Lung (tissue), 12 donors: ENCODE results near the gene NEAT1. TPM values are rescaled to one million over a fixed set of nuclear protein-coding genes. Genes with fewer than 3 reads are reported as not detected.
"Not testable (repeated sequence)": the region's sequence is repeated elsewhere in the genome, so short reads cannot be mapped to it uniquely, and the experiment has no call there.

Experiments
- ATAC-seq: fragments of 200-7000 bp; cut with Tn5 transposase; one replicate; pipeline ENCODE4 v1.9.1; 2020; ENCODE audit warnings: moderate number of reproducible peaks; ENCODE audit not compliant: insufficient read depth, low FRiP score
- DNase-seq, 3 donors: peaks; one replicate each; pipeline ENCODE4 v3.0.0-alpha.2; 2013 to 2017
- H3K27ac ChIP-seq, 2 donors: one replicate each; pipeline ENCODE4 v1.5.1; 2013; ENCODE audit warnings: mild to moderate bottlenecking in 2 of 2, moderate library complexity in 2 of 2, control low read depth in 1 of 2, inconsistent platforms in 1 of 2, low read depth in 1 of 2, low read length in 1 of 2
- H3K27me3 ChIP-seq, 3 donors: one replicate each; pipeline ENCODE4 v1.5.1; 2013; ENCODE audit warnings: low read length in 2 of 3; ENCODE audit not compliant: control insufficient read depth in 3 of 3, insufficient read depth in 3 of 3
- H3K36me3 ChIP-seq, 4 donors: one replicate each; pipeline ENCODE4 v1.5.1; 2013; ENCODE audit warnings: low read length in 4 of 4, mild to moderate bottlenecking in 1 of 4, moderate library complexity in 1 of 4; ENCODE audit not compliant: control insufficient read depth in 4 of 4, insufficient read depth in 4 of 4
- H3K4me1 ChIP-seq, 5 donors: one replicate each; pipeline ENCODE4 v1.5.1; 2013; ENCODE audit warnings: low read length in 5 of 5, mild to moderate bottlenecking in 2 of 5, moderate library complexity in 1 of 5; ENCODE audit not compliant: control insufficient read depth in 5 of 5, insufficient read depth in 5 of 5
- H3K4me3 ChIP-seq: one replicate; pipeline ENCODE4 v1.5.1; 2013; ENCODE audit warnings: mild to moderate bottlenecking, control low read depth, moderate library complexity
- H3K9ac ChIP-seq, 2 donors: one replicate each; pipeline ENCODE4 v1.5.1; 2013; ENCODE audit warnings: low read length in 2 of 2, control low read depth in 1 of 2; ENCODE audit not compliant: insufficient read depth in 1 of 2
- H3K9me3 ChIP-seq, 4 donors: one replicate each; pipeline ENCODE4 v1.5.1; 2013; ENCODE audit warnings: low read length in 3 of 4, mild to moderate bottlenecking in 1 of 4, moderate library complexity in 1 of 4; ENCODE audit not compliant: control insufficient read depth in 4 of 4, insufficient read depth in 3 of 4
- WGBS, 2 donors: extraction: QIAGEN DNeasy Blood & Tissue Kit; methylation state at CpG; one replicate each; pipeline ENCODE4 v1.1.7; 2013; 5-methylcytosine and 5-hydroxymethylcytosine counted together
- polyA plus RNA-seq, 2 donors: library from polyadenylated mRNA; stranded (reverse); fragments of 200-250 nt; gene quantifications; one replicate each; pipeline ENCODE4 v1.2.1, GENCODE V29; 2013
- total RNA-seq, 2 donors: library from RNA; depleted of rRNA in 1 of 2; stranded (reverse); fragments of >200 nt in 1 of 2; gene quantifications; one replicate each; pipeline ENCODE4 v1.2.1, GENCODE V29; 2014 to 2021
- TF ChIP-seq, protein P1 (sequence below): IDR thresholded peaks from 2 replicates; pipeline ENCODE4 v1.5.1; 2012; ENCODE audit warnings: mild to moderate bottlenecking; ENCODE audit errors: control extremely low read depth, extremely low read depth
- donor health status: control.
- donor health status: control.
- donor health status: Bipolar disorder and iron deficiency.
- donor health status: healthy.
- donor health status: DM: yes; HTN: yes; CAD: no.

NEAT1 gene
- total and polyA plus RNA-seq, 4 donors = 481 to 1,176 (median 715) TPM

DNA sequence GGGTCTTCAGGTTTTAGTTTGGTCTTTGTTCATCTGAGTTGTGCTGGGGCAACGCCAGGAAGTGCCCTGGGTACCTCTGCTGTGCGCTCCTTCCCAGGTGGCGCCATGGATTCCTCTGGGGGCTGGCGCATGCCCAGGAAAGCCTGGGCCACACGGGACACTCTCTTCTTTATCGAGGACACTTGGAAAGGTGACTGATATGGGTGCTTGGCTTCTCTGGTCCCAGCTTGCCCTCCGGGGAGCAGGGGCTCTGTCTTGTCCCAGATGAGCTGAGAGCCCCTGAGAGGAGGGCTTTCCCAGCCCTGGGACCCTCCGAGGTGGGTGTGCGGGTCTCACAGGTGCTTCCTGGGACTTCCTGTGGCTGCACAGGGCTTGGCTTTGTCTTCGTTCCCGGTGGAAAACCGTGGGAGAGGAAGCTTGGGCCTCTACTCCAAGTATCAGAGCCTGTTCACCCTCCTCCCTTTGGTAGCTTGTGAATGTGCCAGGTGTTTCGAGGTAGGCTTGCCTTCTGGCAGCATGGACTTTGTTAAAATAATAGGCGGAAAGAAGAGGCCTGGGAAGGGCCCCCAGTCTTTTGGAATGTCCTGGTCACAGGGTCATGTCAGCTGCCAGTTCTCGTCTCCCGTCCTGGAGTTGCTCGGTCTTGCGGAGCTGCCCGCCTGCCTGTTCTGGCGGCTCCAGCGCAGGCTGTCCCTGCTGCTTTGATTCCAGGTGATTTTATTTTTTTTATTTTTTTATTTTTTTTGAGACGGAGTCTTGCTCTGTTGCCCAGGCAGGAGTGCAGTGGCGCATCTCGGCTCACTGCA is 10.1 kb upstream of the NEAT1 start:
- DNase-seq = no peak
- TF ChIP-seq, protein P1, sequence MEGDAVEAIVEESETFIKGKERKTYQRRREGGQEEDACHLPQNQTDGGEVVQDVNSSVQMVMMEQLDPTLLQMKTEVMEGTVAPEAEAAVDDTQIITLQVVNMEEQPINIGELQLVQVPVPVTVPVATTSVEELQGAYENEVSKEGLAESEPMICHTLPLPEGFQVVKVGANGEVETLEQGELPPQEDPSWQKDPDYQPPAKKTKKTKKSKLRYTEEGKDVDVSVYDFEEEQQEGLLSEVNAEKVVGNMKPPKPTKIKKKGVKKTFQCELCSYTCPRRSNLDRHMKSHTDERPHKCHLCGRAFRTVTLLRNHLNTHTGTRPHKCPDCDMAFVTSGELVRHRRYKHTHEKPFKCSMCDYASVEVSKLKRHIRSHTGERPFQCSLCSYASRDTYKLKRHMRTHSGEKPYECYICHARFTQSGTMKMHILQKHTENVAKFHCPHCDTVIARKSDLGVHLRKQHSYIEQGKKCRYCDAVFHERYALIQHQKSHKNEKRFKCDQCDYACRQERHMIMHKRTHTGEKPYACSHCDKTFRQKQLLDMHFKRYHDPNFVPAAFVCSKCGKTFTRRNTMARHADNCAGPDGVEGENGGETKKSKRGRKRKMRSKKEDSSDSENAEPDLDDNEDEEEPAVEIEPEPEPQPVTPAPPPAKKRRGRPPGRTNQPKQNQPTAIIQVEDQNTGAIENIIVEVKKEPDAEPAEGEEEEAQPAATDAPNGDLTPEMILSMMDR = no peak
- no peak for ATAC-seq
- 79 to 86% methylated on average over 24 of the region's 24 CpGs for WGBS, 2 donors
- Histone ChIP-seq H3K36me3 (peaks cover 6 to 36% (median 8%) of the 10 kb centered on the region in 4 donors), H3K27ac (peak overlapping the region in 1 of 2 donors; percentile 24), H3K27me3 (no peaks in the 10 kb centered on the region), H3K9ac (no peak overlapping the region), H3K9me3 (no peaks in the 10 kb centered on the region), H3K4me3 (no peak overlapping the region), H3K4me1 (peaks cover 0 to 15% (median 5%) of the 10 kb centered on the region in 5 donors)

DNA sequence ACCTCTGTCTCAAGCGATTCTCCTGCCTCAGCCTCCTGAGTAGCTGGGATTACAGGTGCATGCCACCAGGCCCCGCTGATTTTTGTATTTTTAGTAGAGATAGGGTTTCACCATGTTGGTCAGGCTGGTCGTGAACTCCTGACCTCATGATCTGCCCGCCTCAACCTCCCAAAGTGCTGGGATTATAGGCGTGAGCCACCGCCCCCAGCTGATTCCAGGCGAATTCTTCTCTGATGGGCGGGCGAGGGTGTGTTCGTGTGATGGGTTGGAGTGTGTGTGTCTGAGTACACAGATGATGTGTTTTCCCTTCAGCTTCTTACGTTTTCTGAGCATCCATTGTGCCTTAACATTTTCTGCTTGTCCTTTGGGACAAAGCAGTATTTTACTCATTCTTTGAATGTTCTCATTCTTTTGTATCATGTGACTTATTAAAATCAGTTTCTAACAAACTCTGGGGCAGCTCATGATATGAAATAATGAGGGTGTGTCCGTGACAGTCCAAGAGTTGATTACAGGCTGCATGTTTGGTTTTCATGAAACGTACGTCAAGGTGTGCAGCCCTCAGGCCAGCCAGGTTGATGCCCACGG is 9.4 kb upstream of the NEAT1 start:
- H3K4me1 ChIP-seq = peaks cover 0 to 22% (median 12%) of the 10 kb centered on the region in 5 donors
- DNase-seq, H3K9ac ChIP-seq, H3K9me3 ChIP-seq, H3K4me3 ChIP-seq, H3K27me3 ChIP-seq, ATAC-seq, H3K27ac ChIP-seq: not testable (repeated sequence)
- WGBS, 2 donors = 92 to 94% methylated on average over 15 of the region's 15 CpGs
- peaks cover 6 to 36% (median 8%) of the 10 kb centered on the region in 4 donors for H3K36me3 ChIP-seq

DNA sequence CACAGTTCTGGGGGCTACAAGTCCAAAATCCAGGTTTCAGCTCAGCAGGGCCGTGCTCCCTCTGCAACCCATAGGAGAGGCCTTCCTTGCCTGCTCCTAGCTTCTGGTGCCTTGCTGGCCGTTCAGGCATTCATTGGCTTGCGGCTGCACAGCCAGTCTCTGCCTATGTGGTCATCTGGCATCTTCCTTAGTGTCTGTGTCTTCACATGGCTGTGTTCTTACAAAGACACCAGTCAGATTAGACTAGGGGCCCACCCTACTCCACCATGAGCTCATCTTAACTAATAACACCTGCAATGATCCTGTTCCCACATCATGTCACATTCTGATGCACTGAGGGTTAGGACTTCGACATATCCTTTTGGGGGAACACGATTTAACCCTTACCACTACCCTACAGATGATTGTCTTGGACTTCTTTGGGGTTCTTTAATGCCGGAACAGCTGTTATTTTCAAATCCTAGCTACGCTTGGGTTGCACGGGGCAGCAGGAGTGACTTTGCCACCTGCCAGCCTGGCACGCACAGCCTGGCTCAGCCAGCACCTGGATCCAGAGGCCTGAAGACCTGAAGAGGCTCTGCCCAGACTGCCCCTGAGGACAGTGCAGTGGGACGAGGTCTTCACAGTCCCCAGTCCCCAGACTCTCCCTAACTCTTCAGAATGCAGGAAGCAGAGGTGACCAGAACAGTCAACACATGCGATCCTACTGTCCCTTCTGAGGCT is 7.7 kb upstream of the NEAT1 start:
- Histone ChIP-seq H3K9me3 (no peaks in the 10 kb centered on the region), H3K27me3 (no peaks in the 10 kb centered on the region), H3K36me3 (peaks cover 0 to 26% (median 0%) of the 10 kb centered on the region in 4 donors), H3K27ac (no peak overlapping the region), H3K4me3 (no peak overlapping the region), H3K9ac (no peak overlapping the region), H3K4me1 (peaks cover 0 to 40% (median 19%) of the 10 kb centered on the region in 5 donors)
- TF ChIP-seq, protein P1 = no peak
- WGBS, 2 donors = 83 to 87% methylated on average over 11 of the region's 11 CpGs
- DNase-seq = no peak
- ATAC-seq = no peak
